SH-SY5Y (cell line): Measurements from ENCODE around the gene SFXN5.

Experiments
- GATA2 ChIP-seq: IDR thresholded peaks from 2 replicates; pipeline ENCODE4 v1.6.1; 2011; ENCODE audit warnings: mild to moderate bottlenecking, low read depth, low read length
- GATA3 ChIP-seq: IDR thresholded peaks from 2 replicates; pipeline ENCODE4 v1.6.1; 2011; ENCODE audit warnings: low read depth, mild to moderate bottlenecking, low read length, moderate library complexity

SFXN5 gene

DNA sequence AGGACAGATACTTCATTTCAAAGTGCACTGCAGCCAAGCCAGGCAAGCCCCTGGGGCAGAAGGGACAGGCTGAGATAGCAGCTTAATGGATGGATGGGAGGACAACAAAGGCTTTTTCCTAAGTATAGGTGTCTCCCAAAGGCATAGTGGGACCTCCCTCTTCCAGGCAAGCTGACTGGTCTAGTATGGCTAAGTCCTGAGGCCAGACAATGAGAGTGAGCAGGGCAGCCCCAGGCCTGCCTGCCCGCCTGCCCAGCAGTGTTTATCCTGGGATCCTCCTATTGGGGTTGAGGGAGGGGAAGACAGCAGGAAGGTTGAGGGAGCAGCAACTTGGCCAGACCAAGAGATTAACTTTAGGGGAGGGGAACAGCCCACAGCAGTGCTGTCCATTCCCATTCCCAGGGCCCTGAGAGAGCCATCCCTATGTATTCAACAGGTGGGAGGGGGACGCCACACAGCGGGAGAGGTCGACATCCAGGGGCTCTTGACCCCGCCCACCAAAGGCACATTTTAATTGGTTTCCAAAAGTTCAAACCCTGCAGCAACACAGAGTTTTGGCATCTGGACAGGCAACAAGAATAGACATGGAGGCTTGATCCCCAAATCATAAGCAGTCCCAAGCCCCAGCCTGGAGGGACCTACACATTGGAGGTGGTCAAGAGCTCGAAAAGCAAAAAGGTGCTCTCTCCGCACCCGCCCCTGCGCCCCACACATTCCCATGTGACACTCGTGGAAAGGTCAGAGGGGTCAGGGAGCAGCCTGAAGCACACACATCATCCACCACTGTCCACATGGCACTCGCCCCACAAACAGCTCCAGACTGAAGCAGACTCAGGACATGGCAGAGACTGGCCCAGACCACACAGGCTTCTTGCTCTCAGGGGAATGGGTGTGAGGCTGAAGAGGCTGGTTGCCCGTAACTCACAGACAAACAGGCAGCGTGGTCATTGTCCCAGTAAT lies 2.9 kb upstream of the SFXN5 start:
- TF ChIP-seq GATA2 (no peak), GATA3 (no peak)

DNA sequence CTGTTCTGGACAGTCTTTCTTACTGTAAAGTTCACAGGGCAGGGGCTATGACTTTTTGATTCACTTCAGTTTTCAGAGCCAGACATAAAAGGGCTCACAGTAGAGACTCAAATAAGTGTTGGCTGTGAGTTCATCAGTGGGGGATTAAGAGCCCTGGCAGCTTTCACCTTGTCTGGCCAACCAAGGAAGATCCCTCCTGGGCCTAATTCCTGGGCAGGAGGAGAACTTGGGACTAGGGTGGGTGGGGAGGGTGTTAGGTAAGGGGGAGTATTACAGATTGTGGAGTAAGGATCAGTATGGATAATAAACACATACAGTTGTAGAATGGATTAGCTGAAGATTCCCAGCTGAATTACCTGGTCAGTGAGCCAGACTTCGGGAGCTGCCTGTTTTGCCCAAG lies 904 bp upstream of the SFXN5 start:
- TF ChIP-seq GATA3 = no peak
- no peak for TF ChIP-seq GATA2

GRCh38 chr2:73072129-73072395 lies 550 bp upstream of the SFXN5 start:
- TF ChIP-seq GATA2 (no peak), GATA3 (no peak)

DNA sequence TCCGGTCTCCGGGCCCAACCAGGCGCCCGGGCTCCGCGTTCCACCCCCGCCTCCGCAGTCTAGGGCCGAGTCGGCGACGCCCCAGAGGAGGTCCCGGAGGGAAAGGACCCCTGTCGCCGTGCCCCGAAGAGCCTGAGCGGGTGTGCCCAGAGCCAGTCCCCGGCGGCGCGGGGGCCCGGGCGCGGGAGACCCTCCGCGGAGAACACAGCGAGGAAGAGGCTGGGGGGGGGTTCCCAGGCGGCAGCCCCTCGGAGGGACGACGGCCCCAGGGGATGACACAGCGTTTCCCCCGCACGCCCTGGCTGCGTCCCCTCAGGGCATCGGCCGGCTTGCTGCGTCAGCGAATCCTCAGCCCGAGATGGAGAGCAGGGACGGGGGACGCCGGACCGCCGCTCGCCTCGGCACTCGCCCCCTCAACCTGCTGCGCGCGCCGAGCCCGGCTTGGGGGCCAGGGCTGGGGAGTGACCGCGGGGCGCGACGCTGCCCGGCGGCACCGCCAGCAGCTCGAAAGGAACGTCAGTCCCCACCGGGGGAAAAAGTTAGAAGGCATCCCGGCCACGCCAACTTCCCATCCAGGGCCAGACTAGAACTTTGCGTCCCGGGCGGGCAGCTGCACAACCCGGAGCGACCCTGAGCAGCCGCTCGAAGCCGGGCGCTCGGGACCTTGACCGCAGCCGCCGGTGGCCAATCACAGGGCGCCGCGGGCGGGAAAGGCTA lies 711 bp downstream of the SFXN5 start:
- TF ChIP-seq GATA3 = no peak
- no peak for TF ChIP-seq GATA2

- no peak for TF ChIP-seq GATA3
- no peak for TF ChIP-seq GATA2
These were observed 1.5 kb downstream of the SFXN5 start for GRCh38 chr2:73069855-73070642.

GRCh38 chr2:73069041-73069854 lies 2.3 kb downstream of the SFXN5 start:
- TF ChIP-seq GATA3 (no peak), GATA2 (no peak)

DNA sequence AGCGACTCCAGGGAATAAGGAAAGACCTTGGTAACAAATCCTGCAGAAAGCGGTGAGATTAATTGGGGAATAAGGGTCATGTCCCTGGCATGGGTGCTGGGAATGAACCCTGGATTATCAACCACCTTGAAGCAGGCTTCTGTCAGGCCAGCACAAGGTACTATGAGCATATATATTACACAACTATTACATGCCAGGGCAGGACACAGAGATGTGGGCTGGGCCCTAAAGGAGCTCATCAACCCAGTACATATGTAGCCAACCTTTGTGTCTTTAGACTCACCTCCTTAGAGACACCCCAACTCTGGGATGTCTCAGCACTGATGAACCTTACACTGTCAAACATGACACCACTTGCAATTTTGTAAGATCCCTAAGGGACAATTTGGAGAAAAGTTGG lies 3.4 kb downstream of the SFXN5 start:
- TF ChIP-seq GATA3 (no peak), GATA2 (no peak)

DNA sequence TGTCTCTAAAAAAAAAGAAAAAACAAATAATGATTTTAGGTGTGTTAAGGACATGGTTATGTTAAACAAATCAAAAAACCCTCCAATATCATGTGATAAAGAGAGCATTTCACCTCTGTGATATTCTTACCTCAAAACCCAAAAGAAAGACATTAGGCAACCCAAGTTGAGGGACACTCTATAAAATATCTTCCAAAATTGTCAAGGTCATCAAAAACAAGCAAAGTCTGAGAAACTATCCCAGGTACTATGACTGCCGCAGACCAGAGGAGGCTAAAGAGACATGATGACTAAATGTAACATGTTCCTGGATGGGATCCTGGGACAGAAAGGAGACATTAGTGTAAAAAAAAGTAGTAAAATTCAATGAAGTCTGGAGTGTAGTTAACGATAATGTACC lies 4.5 kb downstream of the SFXN5 start:
- TF ChIP-seq GATA3 (no peak), GATA2 (no peak)

- no peak for TF ChIP-seq GATA2
- no peak for TF ChIP-seq GATA3
These were observed 7.3 kb downstream of the SFXN5 start for GRCh38 chr2:73063909-73064875.

DNA sequence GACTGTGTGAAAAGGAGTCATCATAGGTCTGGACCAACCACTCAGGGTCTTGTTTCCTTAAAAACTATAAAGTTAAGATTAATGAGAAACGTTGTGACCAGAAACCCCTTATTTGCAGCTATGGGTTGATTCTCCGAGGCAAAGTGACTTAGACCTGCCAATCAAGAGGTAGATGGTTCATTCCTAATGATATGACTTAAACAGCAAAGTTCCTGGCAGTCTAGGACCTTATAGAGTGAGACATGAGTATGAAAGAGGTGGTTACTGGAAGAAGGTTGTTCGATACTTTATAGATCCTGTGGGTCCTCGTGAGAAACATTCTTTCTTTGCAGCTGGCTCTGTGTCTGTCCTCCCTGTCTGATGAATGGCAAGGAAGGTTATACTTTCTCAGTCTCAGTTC lies 8.0 kb downstream of the SFXN5 start:
- TF ChIP-seq GATA2 = no peak
- no peak for TF ChIP-seq GATA3

DNA sequence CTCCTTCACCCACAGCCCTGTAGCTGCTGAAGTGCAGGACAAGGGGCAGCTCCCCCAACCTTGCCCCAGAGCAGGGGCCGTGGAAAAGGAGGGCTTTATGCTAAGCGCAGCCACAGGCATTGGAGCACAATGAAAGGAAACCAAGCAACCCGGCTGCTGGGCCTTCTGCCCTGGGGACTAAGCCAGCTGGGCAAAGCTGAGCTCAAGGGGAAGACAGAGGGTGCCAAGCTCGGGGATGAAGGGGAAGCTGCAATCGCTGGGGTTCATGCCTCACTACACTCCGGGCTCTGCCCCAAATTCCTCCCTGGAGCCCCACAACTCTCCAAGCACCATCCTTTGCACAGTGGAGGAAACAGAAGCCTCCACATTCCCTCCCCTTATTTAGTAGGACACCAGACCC lies 12.4 kb downstream of the SFXN5 start:
- TF ChIP-seq GATA3 (no peak), GATA2 (no peak)

DNA sequence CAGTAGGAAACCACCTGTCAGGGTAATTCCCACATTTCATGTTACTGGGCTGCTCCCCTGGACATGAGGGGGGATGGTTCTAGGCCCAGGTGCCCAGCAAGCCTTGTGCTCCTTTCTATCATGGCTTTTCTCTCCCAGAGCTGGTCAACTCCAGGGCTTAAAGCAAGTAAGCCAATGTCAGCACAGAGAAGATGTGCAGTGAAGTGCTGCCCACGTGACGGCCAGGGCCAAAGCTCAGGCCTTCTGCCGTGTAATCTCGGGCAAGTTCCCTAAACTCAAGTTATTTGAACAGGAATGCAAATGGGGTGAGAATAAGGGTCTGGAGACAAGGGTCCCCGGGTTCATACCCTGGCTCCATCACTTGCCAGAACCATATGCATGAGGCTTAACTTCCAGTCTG lies 16.5 kb downstream of the SFXN5 start:
- TF ChIP-seq GATA3 (no peak), GATA2 (no peak)
